ENCODE results near the gene CENPF. TPM values are rescaled to one million over a fixed set of nuclear protein-coding genes. Genes with fewer than 3 reads are reported as not detected.
"Not testable (repeated sequence)": the region's sequence is repeated elsewhere in the genome, so short reads cannot be mapped to it uniquely, and the experiment has no call there.

Gene CENPF
- total RNA-seq, 1 donor: 42.1 TPM

- no peak for TF ChIP-seq CTCF (IDR thresholded peaks at IDR 0.05; ENCODE audit: insufficient read depth, low read length)
- DNase-seq (ENCODE audit: low read depth): peak; percentile 79
- H3K4me3 ChIP-seq (ENCODE audit: low read depth, low read length): no peak overlapping the region
These were observed 34.7 kb upstream of the CENPF start for GRCh38 chr1:214568328-214568727.

GRCh38 chr1:214569357-214570004 lies 33.5 kb upstream of the CENPF start:
- TF ChIP-seq CTCF (IDR thresholded peaks at IDR 0.05; ENCODE audit: insufficient read depth, low read length): no peak
- DNase-seq (ENCODE audit: low read depth): peak; percentile 71
- H3K4me3 ChIP-seq (ENCODE audit: low read depth, low read length): no peak overlapping the region

GRCh38 chr1:214570442-214570841 lies 32.6 kb upstream of the CENPF start:
- peak; percentile 78 for DNase-seq (ENCODE audit: low read depth)
- H3K4me3 ChIP-seq (ENCODE audit: low read depth, low read length): no peak overlapping the region
- no peak for TF ChIP-seq CTCF (IDR thresholded peaks at IDR 0.05; ENCODE audit: insufficient read depth, low read length)

GRCh38 chr1:214571281-214571680 lies 31.7 kb upstream of the CENPF start:
- TF ChIP-seq CTCF (IDR thresholded peaks at IDR 0.05; ENCODE audit: insufficient read depth, low read length): no peak
- no peak for DNase-seq (ENCODE audit: low read depth)
- H3K4me3 ChIP-seq (ENCODE audit: low read depth, low read length): no peak overlapping the region

- no peak for TF ChIP-seq CTCF (IDR thresholded peaks at IDR 0.05; ENCODE audit: insufficient read depth, low read length)
- H3K4me3 ChIP-seq (ENCODE audit: low read depth, low read length): no peak overlapping the region
- DNase-seq (ENCODE audit: low read depth): no peak
These were observed 29.3 kb upstream of the CENPF start for GRCh38 chr1:214573386-214574318.

GRCh38 chr1:214574598-214575411 lies 28.2 kb upstream of the CENPF start:
- TF ChIP-seq CTCF (IDR thresholded peaks at IDR 0.05; ENCODE audit: insufficient read depth, low read length): no peak
- DNase-seq (ENCODE audit: low read depth): no peak
- H3K4me3 ChIP-seq (ENCODE audit: low read depth, low read length): no peak overlapping the region

GRCh38 chr1:214576120-214576519 lies 26.9 kb upstream of the CENPF start:
- not testable (repeated sequence) for DNase-seq (ENCODE audit: low read depth)

More at GRCh38 chr1:214576120-214576519, 26.9 kb upstream of the CENPF start:
- H3K4me3 ChIP-seq (ENCODE audit: low read depth, low read length): not testable (repeated sequence)

All from fibroblast of the aortic adventitia (primary cell).